PFSK-1 (cell line): ENCODE measurements around the gene PPP1CC.

Experiments used
- POLR2AphosphoS5 ChIP-seq: IDR thresholded peaks from 2 replicates; pipeline ENCODE4 v1.6.1; 2012; ENCODE audit warnings: low read depth, mild to moderate bottlenecking, control low read depth, low read length, moderate library complexity
- SIN3A ChIP-seq: IDR thresholded peaks from 2 replicates; pipeline ENCODE4 v1.6.1; 2012; ENCODE audit warnings: mild to moderate bottlenecking, low read length, moderate library complexity, borderline replicate concordance; ENCODE audit not compliant: insufficient read depth
- TAF1 ChIP-seq: IDR thresholded peaks from 2 replicates; pipeline ENCODE4 v1.6.1; 2012; ENCODE audit warnings: low read length, control low read depth, borderline replicate concordance; ENCODE audit not compliant: insufficient read depth

DNA sequence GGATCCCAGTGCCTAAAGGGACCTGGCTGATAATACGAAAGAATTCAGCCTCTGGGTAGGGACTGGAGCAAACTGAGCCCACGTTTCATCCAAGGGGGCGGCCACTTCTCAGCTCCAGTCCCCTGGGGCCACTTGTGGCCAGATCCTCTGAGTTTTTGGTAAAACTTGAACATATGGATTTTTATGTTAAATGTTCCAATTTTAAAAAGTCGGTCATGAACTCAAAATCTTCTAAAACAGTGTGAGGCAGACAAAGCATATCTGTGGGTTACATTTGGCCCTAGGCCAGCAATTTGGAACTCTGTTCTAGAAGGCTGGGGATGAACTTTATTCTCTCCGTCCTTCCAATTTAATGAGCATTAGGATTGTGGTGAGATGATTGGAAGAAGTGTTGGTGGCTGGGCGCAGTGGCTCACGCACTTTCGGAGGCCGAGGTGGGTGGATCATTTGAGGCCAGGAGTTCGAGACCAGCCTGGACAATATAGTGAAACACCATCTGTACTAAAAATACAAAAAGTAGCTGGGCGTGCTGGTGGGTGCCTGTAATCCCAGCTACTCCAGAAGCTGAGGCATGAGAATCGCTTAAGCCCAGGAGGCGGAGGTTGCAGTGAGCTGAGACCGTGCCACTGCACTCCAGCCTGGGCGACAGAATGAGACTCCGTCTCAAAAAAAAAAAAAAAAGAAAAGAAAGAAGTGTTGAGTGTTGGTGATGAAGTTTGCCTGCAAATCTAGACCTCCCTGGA lies 3.0 kb upstream of the PPP1CC start:
- TF ChIP-seq TAF1, result no peak
- no peak for TF ChIP-seq POLR2AphosphoS5
- TF ChIP-seq SIN3A, result no peak
